Activated CD8-positive, alpha-beta memory T cell treated with anti-CD3 and anti-CD28 coated beads for 24 hours (primary cell): ENCODE results near the gene LSM3.

Experiments
- DNase-seq: peaks from one replicate; pipeline ENCODE4 v3.0.0-alpha.2; 2020

Gene LSM3

GRCh38 chr3:14242490-14243311 is 64.1 kb downstream of the LSM3 start:
- DNase-seq, result no peak

GRCh38 chr3:14243782-14244181 is 65.2 kb downstream of the LSM3 start:
- DNase-seq, result no peak

GRCh38 chr3:14244521-14245247 is 66.1 kb downstream of the LSM3 start:
- no peak for DNase-seq

- DNase-seq, result no peak
Observed at GRCh38 chr3:14245248-14245639, 66.6 kb downstream of the LSM3 start.

GRCh38 chr3:14245822-14246221 is 67.2 kb downstream of the LSM3 start:
- DNase-seq, result no peak

- DNase-seq, result no peak
Observed at GRCh38 chr3:14246414-14246813, 67.8 kb downstream of the LSM3 start.

GRCh38 chr3:14248477-14248848 is 69.8 kb downstream of the LSM3 start:
- no peak for DNase-seq

- no peak for DNase-seq
Observed at GRCh38 chr3:14248849-14249523, 70.4 kb downstream of the LSM3 start.
